ENCODE results near the gene RAB12.

RAB12 gene

DNA sequence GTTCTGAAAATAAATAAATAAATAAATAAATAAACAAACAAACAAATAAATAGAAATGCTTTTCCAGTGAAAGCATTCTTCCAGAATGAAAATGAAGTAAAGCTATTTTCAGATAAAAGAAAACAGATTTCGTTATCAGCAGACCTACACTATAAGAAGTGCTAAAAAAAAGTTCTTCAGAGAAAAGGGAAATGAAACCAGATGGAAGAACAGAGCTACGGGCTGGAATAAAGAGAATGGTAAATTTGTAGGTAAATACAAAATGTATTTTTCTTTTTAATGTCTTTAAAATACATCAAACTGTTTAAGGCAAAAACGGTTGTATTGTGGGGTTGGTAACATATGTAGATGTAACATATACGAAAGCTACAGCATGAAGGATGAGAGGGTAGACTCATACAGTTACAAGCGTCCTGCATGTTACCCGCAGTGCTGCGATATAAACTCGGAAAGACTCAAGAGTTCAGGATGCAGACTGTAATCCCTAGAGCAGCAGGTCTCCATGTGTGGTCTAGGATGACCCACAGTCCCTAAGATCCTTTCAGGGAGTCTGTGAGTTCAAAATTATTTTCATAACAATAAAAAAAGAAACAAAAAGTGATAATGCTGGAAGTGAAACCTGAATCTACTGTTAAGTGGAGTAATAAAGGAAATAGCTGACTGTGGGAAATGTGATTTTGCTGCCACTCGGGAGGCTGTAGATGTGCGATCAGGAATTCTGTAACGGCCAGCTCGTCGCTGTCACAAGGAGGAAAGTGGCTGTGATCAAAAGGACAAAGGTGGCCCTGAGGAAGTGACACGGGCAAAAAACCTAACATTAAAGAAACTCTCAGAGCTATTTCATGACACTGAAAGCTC is 5.3 kb upstream of the RAB12 start:
- Histone ChIP-seq H3K9me3 (ENCODE audit: control insufficient read depth, insufficient read depth, low read length) (no peaks in the 10 kb centered on the region), H3K9ac (ENCODE audit: low read depth, low read length) (no peak overlapping the region), H3K36me3 (ENCODE audit: insufficient read depth, low read length) (no peaks in the 10 kb centered on the region), H3K4me1 (ENCODE audit: insufficient read depth, low read length) (no peaks in the 10 kb centered on the region; the same call in 1 of the 2 replicates)

- Histone ChIP-seq H3K4me1 (ENCODE audit: insufficient read depth, low read length) (peaks cover 5% of the 10 kb centered on the region), H3K9me3 (ENCODE audit: control insufficient read depth, insufficient read depth, low read length) (no peaks in the 10 kb centered on the region), H3K36me3 (ENCODE audit: insufficient read depth, low read length) (no peaks in the 10 kb centered on the region), H3K9ac (ENCODE audit: low read depth, low read length) (no peak overlapping the region)
These were observed 3.3 kb upstream of the RAB12 start for GRCh38 chr18:8605974-8606373.

- H3K4me1 ChIP-seq (ENCODE audit: insufficient read depth, low read length) = peaks cover 19% of the 10 kb centered on the region
- peak overlapping the region; percentile 97 for H3K9ac ChIP-seq (ENCODE audit: low read depth, low read length)
- H3K9me3 ChIP-seq (ENCODE audit: control insufficient read depth, insufficient read depth, low read length) = no peaks in the 10 kb centered on the region
- peaks cover 5% of the 10 kb centered on the region for H3K36me3 ChIP-seq (ENCODE audit: insufficient read depth, low read length)
These were observed 1.2 kb upstream of the RAB12 start for GRCh38 chr18:8607776-8608742.

DNA sequence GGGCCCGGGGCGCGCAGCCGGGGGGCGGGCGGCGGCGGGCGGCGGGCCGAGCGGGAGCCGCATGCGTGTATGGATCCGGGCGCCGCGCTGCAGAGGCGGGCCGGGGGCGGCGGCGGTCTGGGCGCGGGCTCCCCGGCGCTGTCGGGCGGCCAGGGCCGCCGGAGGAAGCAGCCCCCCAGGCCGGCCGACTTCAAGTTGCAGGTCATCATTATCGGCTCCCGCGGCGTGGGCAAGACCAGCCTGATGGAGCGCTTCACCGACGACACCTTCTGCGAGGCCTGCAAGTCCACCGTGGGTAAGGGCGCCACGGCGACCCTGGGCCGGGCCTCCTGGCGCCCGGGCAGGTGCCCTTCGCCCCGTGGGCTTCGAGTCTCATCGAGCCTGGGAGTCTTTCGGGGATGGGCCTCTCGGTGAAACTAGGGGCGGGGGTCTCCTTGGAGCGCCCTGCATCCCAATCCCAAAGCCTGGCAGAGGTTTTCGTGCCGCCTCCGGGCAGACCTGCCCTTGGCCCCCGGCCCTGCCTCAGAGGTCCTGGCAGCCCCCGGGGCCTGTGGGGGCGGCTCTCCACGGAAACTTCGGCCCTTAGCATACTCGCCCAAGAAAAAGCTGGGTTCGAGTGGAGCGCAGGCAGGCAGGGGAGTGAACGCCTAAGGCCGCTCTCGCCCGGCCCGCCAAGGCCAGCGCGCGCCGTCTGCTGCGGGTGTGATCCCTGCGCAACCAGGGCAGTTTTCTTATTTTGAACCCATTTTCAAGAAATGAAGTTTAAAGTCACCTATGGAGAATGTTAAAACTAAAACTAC is 622 bp downstream of the RAB12 start:
- H3K4me1 ChIP-seq (ENCODE audit: insufficient read depth, low read length) = peaks cover 22% of the 10 kb centered on the region
- no peaks in the 10 kb centered on the region for H3K9me3 ChIP-seq (ENCODE audit: control insufficient read depth, insufficient read depth, low read length)
- H3K36me3 ChIP-seq (ENCODE audit: insufficient read depth, low read length) = peaks cover 5% of the 10 kb centered on the region
- H3K9ac ChIP-seq (ENCODE audit: low read depth, low read length) = peak overlapping the region; percentile 89

- H3K9ac ChIP-seq (ENCODE audit: low read depth, low read length) = peak overlapping the region; percentile 89
- no peaks in the 10 kb centered on the region for H3K9me3 ChIP-seq (ENCODE audit: control insufficient read depth, insufficient read depth, low read length)
- peaks cover 28% of the 10 kb centered on the region for H3K4me1 ChIP-seq (ENCODE audit: insufficient read depth, low read length)
- H3K36me3 ChIP-seq (ENCODE audit: insufficient read depth, low read length) = peaks cover 5% of the 10 kb centered on the region
These were observed 1.2 kb downstream of the RAB12 start for GRCh38 chr18:8610459-8610851.

DNA sequence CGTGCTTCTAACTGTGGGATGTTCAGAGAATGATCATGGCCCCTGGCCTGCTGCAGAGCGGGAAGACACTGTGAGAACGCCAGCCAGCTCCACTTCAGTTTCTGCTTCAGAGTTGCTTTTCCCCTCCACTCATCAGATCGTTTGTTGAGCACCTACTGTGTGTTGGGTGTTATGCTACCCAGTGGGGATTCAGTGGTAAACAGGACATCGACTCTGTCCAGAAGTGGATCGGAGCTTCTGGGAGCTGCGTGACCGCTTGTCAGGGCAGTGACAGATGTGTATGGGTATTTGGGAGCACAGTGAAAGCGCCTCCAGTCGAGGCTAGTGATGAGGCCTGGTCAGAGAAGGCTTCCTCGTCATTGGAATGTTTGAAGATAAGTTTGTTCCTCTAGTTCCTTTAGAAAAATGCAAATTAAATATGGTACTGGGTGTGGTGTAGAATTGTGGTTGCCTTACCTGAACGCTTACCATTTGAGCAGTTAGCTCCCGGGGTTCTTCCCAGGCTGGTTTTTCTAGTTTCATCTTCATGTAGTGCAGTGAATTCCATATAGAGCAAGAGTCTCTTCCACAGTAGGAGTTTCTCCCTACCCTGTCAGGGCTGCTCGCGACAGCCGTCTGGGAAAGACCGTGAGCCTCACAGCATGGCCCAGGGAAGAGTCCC is 2.8 kb downstream of the RAB12 start:
- Histone ChIP-seq H3K9ac (ENCODE audit: low read depth, low read length) (peak overlapping the region; percentile 37; the same call in 1 of the 2 replicates), H3K4me1 (ENCODE audit: insufficient read depth, low read length) (peaks cover 36% of the 10 kb centered on the region), H3K36me3 (ENCODE audit: insufficient read depth, low read length) (peaks cover 5% of the 10 kb centered on the region)

DNA sequence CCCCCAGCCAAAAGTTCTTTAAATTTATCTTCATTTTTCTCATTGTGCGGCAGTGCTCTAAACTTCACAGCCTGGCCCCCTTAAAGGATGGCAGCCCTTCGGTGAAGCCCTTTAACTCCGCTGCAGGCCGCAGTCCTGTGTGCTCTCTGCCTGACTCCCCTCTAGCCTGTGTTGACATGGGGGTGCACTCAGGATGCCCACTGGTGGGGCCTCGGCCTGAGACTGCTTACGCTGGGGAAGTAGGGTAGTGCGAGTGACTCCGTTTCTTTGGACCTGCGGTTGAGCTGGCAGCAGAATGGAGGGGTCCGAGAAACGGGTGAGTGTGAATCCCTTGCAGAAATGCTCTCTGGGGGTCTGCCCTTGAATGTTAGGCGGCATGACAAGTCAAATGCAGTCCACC is 5.6 kb downstream of the RAB12 start:
- Histone ChIP-seq H3K9me3 (ENCODE audit: control insufficient read depth, insufficient read depth, low read length) (no peaks in the 10 kb centered on the region), H3K9ac (ENCODE audit: low read depth, low read length) (no peak overlapping the region), H3K36me3 (ENCODE audit: insufficient read depth, low read length) (peaks cover 5% of the 10 kb centered on the region), H3K4me1 (ENCODE audit: insufficient read depth, low read length) (peaks cover 36% of the 10 kb centered on the region)

More for the DNA sequence above, 2.8 kb downstream of the RAB12 start:
- no peaks in the 10 kb centered on the region for H3K9me3 ChIP-seq (ENCODE audit: control insufficient read depth, insufficient read depth, low read length)

GRCh38 chr18:8615397-8616027 is 6.3 kb downstream of the RAB12 start:
- Histone ChIP-seq H3K9ac (ENCODE audit: low read depth, low read length) (no peak overlapping the region; the same call in 1 of the 2 replicates), H3K9me3 (ENCODE audit: control insufficient read depth, insufficient read depth, low read length) (no peaks in the 10 kb centered on the region), H3K4me1 (ENCODE audit: insufficient read depth, low read length) (peaks cover 41% of the 10 kb centered on the region), H3K36me3 (ENCODE audit: insufficient read depth, low read length) (peaks cover 5% of the 10 kb centered on the region)

DNA sequence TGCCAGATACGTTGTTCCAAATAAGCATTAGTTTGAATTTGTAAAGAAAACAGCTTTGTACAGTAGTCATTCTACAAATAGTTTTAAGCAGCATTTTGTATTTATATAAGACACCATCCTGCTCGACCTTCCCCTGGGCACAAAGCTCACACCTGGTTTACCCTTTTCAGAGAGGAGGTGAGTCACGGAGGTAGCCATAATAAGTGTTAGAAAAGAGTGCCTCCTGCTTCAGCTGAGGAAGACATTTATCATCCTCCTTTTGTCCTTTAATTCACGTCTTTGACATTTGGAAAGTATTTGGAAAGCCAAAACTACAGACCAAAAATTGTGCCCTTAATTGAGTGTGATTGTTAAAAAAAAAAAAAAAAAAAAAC is 6.8 kb downstream of the RAB12 start:
- H3K36me3 ChIP-seq (ENCODE audit: insufficient read depth, low read length) = peaks cover 5% of the 10 kb centered on the region
- H3K9me3 ChIP-seq (ENCODE audit: control insufficient read depth, insufficient read depth, low read length) = no peaks in the 10 kb centered on the region
- H3K9ac ChIP-seq (ENCODE audit: low read depth, low read length) = no peak overlapping the region
- peaks cover 37% of the 10 kb centered on the region for H3K4me1 ChIP-seq (ENCODE audit: insufficient read depth, low read length)

DNA sequence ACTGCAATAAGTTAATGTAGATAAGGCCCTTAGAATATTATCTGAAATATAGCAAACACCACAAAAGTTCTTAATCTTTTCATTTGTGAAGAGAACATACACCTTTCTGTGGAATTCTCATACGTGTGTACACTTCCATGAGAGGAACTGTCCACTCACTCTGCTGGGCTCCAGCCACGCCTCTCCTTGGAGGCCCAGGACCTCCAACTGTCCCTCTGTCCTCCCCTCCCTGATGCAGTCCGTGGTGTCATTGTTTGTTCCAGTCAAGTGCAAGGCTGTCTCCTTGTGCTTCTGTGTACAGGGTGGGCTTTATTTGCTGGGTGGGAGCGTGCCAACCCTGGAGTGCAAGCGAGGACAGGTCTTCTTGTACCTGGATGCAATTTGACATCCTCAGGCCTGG is 8.7 kb downstream of the RAB12 start:
- no peak overlapping the region for H3K9ac ChIP-seq (ENCODE audit: low read depth, low read length)
- no peaks in the 10 kb centered on the region for H3K36me3 ChIP-seq (ENCODE audit: insufficient read depth, low read length)
- H3K4me1 ChIP-seq (ENCODE audit: insufficient read depth, low read length) = peaks cover 24% of the 10 kb centered on the region
- no peaks in the 10 kb centered on the region for H3K9me3 ChIP-seq (ENCODE audit: control insufficient read depth, insufficient read depth, low read length)

GRCh38 chr18:8619041-8619440 is 9.8 kb downstream of the RAB12 start:
- Histone ChIP-seq H3K4me1 (ENCODE audit: insufficient read depth, low read length) (peaks cover 35% of the 10 kb centered on the region), H3K9me3 (ENCODE audit: control insufficient read depth, insufficient read depth, low read length) (no peaks in the 10 kb centered on the region), H3K36me3 (ENCODE audit: insufficient read depth, low read length) (no peaks in the 10 kb centered on the region), H3K9ac (ENCODE audit: low read depth, low read length) (no peak overlapping the region)

- H3K36me3 ChIP-seq (ENCODE audit: insufficient read depth, low read length) = no peaks in the 10 kb centered on the region
- no peak overlapping the region for H3K9ac ChIP-seq (ENCODE audit: low read depth, low read length)
- H3K4me1 ChIP-seq (ENCODE audit: insufficient read depth, low read length) = peaks cover 34% of the 10 kb centered on the region
- no peaks in the 10 kb centered on the region for H3K9me3 ChIP-seq (ENCODE audit: control insufficient read depth, insufficient read depth, low read length)
These were observed 10.8 kb downstream of the RAB12 start for GRCh38 chr18:8619835-8620577.

- H3K9me3 ChIP-seq (ENCODE audit: control insufficient read depth, insufficient read depth, low read length) = no peaks in the 10 kb centered on the region
- H3K36me3 ChIP-seq (ENCODE audit: insufficient read depth, low read length) = peaks cover 3% of the 10 kb centered on the region; the same call in 1 of the 2 replicates
- H3K4me1 ChIP-seq (ENCODE audit: insufficient read depth, low read length) = peaks cover 30% of the 10 kb centered on the region
- no peak overlapping the region for H3K9ac ChIP-seq (ENCODE audit: low read depth, low read length)
These were observed 11.6 kb downstream of the RAB12 start for GRCh38 chr18:8620845-8621244.

All from ES-I3 (cell line).